K562 (cell line): ENCODE measurements around the gene DGCR8. TPM values are rescaled to one million over a fixed set of nuclear protein-coding genes. Genes with fewer than 3 reads are reported as not detected.

Experiments
- ATAC-seq: fragments of 200-7000 bp; cut with Tn5 transposase; 3 replicates; pipeline ENCODE4 v1.9.1; 2020; ENCODE audit warnings: moderate library complexity
- BruUV-seq: library from RNA; stranded (reverse); fragments of 400-500 nt; replicated peaks from 2 replicates; lab custom pipeline; 2021; lab: Mats Ljungman, UMichigan
- CTCF ChIA-PET: fragments of 300-600 bp; formaldehyde crosslinking; extraction: SDS; loops from one replicate; lab custom pipeline; 2021; ENCODE audit warnings: low intra/inter-chr PET ratio; lab: Yijun Ruan, JAX
- POLR2A ChIA-PET: fragments of 300-600, 350-650 bp; sonication (Branson Sonifier 250); formaldehyde crosslinking; extraction: SDS; loops from one replicate; lab custom pipeline; 2021; ENCODE audit warnings: antibody characterized with exemption, inconsistent platforms; lab: Yijun Ruan, JAX
- DNase-seq, 4 experiments: peaks; one replicate each; pipeline versions ENCODE4 v3.0.0 to v3.0.0-alpha.2; 2011 to 2018; ENCODE audit warnings: low spot score in 3 of 4, mixed read lengths in 3 of 4; ENCODE audit errors: extremely low read depth in 1 of 4
- FAIRE-seq: peaks from 2 replicates; lab custom pipeline; 2011; peaks lifted over from hg19 to GRCh38; lab: Jason Lieb, UNC
- H2AFZ ChIP-seq: 2 replicates; pipeline ENCODE4 v1.6.0; 2011; ENCODE audit warnings: low read depth, low read length, control low read depth, inconsistent platforms
- H3K27ac ChIP-seq: fragments of 200-600 bp; 3 replicates; pipeline ENCODE4 v1.8.0; 2011; ENCODE audit warnings: low read depth, mild to moderate bottlenecking, control low read depth, inconsistent platforms, low read length, moderate library complexity, mixed read lengths; ENCODE audit errors: extremely low read depth
- H3K27me3 ChIP-seq, 2 experiments: fragments of 300-600 bp in 1 of 2; 2 replicates in 1 of 2; 3 replicates in 1 of 2; pipeline versions ENCODE4 v1.6.0 to v1.8.0; 2011; ENCODE audit warnings: inconsistent platforms in 2 of 2, low read length in 2 of 2, mild to moderate bottlenecking in 1 of 2, mixed read lengths in 1 of 2, moderate library complexity in 1 of 2; ENCODE audit not compliant: control insufficient read depth in 2 of 2, insufficient read depth in 2 of 2
- H3K36me3 ChIP-seq: fragments of 300-600 bp; 3 replicates; pipeline ENCODE4 v1.8.0; 2011; ENCODE audit warnings: mild to moderate bottlenecking, low read length, inconsistent platforms; ENCODE audit not compliant: control insufficient read depth, insufficient read depth
- H3K4me1 ChIP-seq, 2 experiments: fragments of 200-600 bp in 1 of 2; replicated peaks in 1 of 2; 2 replicates in 1 of 2; 3 replicates in 1 of 2; pipeline versions ENCODE4 v1.5.1 to v1.8.0; 2011; ENCODE audit warnings: inconsistent platforms in 2 of 2, low read length in 2 of 2, mild to moderate bottlenecking in 1 of 2, mixed read lengths in 1 of 2, moderate library complexity in 1 of 2; ENCODE audit not compliant: control insufficient read depth in 2 of 2, insufficient read depth in 2 of 2
- H3K4me2 ChIP-seq: 2 replicates; pipeline ENCODE4 v1.6.1; 2011; ENCODE audit warnings: low read length, control low read depth, inconsistent platforms, mixed read lengths; ENCODE audit not compliant: insufficient read depth
- H3K4me3 ChIP-seq: fragments of 200-600 bp; sonication (generic), shearing (Covaris generic); 2 replicates; pipeline ENCODE4 v1.5.1; 2016; ENCODE audit warnings: control low read depth, inconsistent platforms
- H3K79me2 ChIP-seq: fragments of 200-600 bp; 3 replicates; pipeline ENCODE4 v1.8.0; 2011; ENCODE audit warnings: low read length, inconsistent platforms; ENCODE audit not compliant: control insufficient read depth, insufficient read depth
- H3K9ac ChIP-seq, 2 experiments: 2 replicates each; pipeline versions ENCODE4 v1.6.0 to v1.6.1; 2011; ENCODE audit warnings: low read depth in 2 of 2, low read length in 2 of 2, control low read depth in 1 of 2, inconsistent platforms in 1 of 2, mild to moderate bottlenecking in 1 of 2, mixed read lengths in 1 of 2; ENCODE audit not compliant: insufficient read depth in 1 of 2
- H3K9me1 ChIP-seq: one replicate; pipeline ENCODE4 v1.6.0; 2011; ENCODE audit warnings: inconsistent platforms, mild to moderate bottlenecking, low read length, moderate library complexity; ENCODE audit not compliant: control insufficient read depth, insufficient read depth
- H3K9me3 ChIP-seq: replicated peaks from 2 replicates; pipeline ENCODE4 v1.5.1; 2011; ENCODE audit warnings: low read depth, low read length, inconsistent platforms; ENCODE audit not compliant: control insufficient read depth, insufficient read depth
- H4K20me1 ChIP-seq: replicated peaks from 2 replicates; pipeline ENCODE4 v1.6.1; 2011; ENCODE audit warnings: low read length, inconsistent platforms, mixed read lengths; ENCODE audit not compliant: control insufficient read depth, insufficient read depth
- ELF2 ChIP-seq: fragments of 250-450 bp; sonication (Bioruptor Pico); IDR thresholded peaks from 2 replicates; pipeline ENCODE4 v1.5.0; 2021; ENCODE audit warnings: mild to moderate bottlenecking
- HMG20A ChIP-seq: fragments of 450-650 bp; formaldehyde crosslinking; conservative IDR thresholded peaks from 2 replicates; pipeline ENCODE4 v1.4.0; 2020; ENCODE audit warnings: mild to moderate bottlenecking, mixed read lengths
- HSF4 ChIP-seq: fragments of 250-450 bp; sonication (Bioruptor Pico); IDR thresholded peaks from 2 replicates; pipeline ENCODE4 v2.1.2; 2022; ENCODE audit warnings: mild to moderate bottlenecking, moderate library complexity, borderline replicate concordance
- KAT8 ChIP-seq: fragments of 450-650 bp; IDR thresholded peaks from 2 replicates; pipeline ENCODE4 v1.6.1; 2016; ENCODE audit warnings: low read depth, mild to moderate bottlenecking
- PHB2 ChIP-seq: fragments of 450-650 bp; IDR thresholded peaks from 2 replicates; pipeline ENCODE4 v1.6.1; 2017; ENCODE audit warnings: low read depth
- PYGO2 ChIP-seq: fragments of 450-650 bp; IDR thresholded peaks from 2 replicates; pipeline ENCODE4 v1.6.1; 2016; ENCODE audit warnings: mild to moderate bottlenecking, missing genetic modification characterization, moderate library complexity, missing compliant biosample characterization
- WGBS: fragments of 100-300 bp; shearing (Covaris generic); methylation state at CpG from one replicate; pipeline ENCODE4 v1.1.6; 2016; ENCODE audit warnings: low coverage, mixed read lengths; ENCODE audit not compliant: insufficient coverage; ENCODE audit errors: missing lambda C conversion rate; 5-methylcytosine and 5-hydroxymethylcytosine counted together
- in situ Hi-C: fragments of 300-500 bp; cut with MboI; formaldehyde crosslinking; loops from 4 replicates; pipeline ENCODE4 v1.15.0; 2018; ENCODE audit warnings: inconsistent platforms, mixed read lengths
- intact Hi-C: fragments of 100-400 bp; cut with micrococcal nuclease; formaldehyde crosslinking; loops from 2 replicates; pipeline ENCODE4 v1.14.2; 2022
- polyA plus RNA-seq, 8 experiments: library from polyadenylated mRNA; depleted of rRNA in 4 of 8; stranded (reverse) in 5 of 8; unstranded in 3 of 8; fragments of >200 nt; fragmentation: Nextera tagmentation in 2 of 8; fragmentation: Illumina TruSeq in 1 of 8; extraction: Ambion mirVana in 2 of 8; extraction: Trizol in 1 of 8; gene quantifications; 2 replicates each; pipeline versions ENCODE4 v1.2.1 to v1.2.3, GENCODE V29; 2011 to 2014; ENCODE audit warnings: inconsistent platforms in 1 of 8, missing spikeins in 1 of 8
- total RNA-seq, 7 experiments: library from RNA; depleted of rRNA in 6 of 7; stranded (reverse); fragments of >200 nt in 6 of 7; fragmentation: Illumina TruSeq in 2 of 7; extraction: Trizol in 2 of 7; gene quantifications; 2 replicates each; pipeline versions ENCODE4 v1.2.1 to v1.2.3, GENCODE V29; 2011 to 2021; ENCODE audit warnings: low replicate concordance in 1 of 7
- TF ChIP-seq, protein P1 (sequence below), 2 experiments: fragments of 450-650 bp in 1 of 2; sonication (generic) in 1 of 2; formaldehyde crosslinking in 1 of 2; IDR thresholded peaks in 1 of 2; conservative IDR thresholded peaks in 1 of 2; 2 replicates each; pipeline versions ENCODE4 v1.6.1 to v1.8.1; 2016 to 2023; ENCODE audit warnings: mild to moderate bottlenecking in 2 of 2, moderate library complexity in 2 of 2, inconsistent platforms in 1 of 2, missing genetic modification reagents in 1 of 2
- TF ChIP-seq, protein P2 (sequence below): sonication (generic); IDR thresholded peaks from 2 replicates; pipeline ENCODE4 v1.6.1; 2016
- TF ChIP-seq, protein P3 (sequence below), 2 experiments: fragments of 150-350 bp in 1 of 2; IDR thresholded peaks; 2 replicates each; pipeline ENCODE4 v1.6.1; 2012 to 2016; ENCODE audit warnings: low read depth in 2 of 2, low read length in 2 of 2, mild to moderate bottlenecking in 1 of 2, moderate library complexity in 1 of 2
- TF ChIP-seq, protein P4 (sequence below): fragments of 450-650 bp; formaldehyde crosslinking; conservative IDR thresholded peaks from 2 replicates; pipeline ENCODE4 v1.4.0; 2022; ENCODE audit warnings: mild to moderate bottlenecking, missing genetic modification characterization
- TF ChIP-seq, protein P5 (sequence below): fragments of 450-650 bp; IDR thresholded peaks from one replicate; pipeline ENCODE4 v1.6.1; 2018; ENCODE audit warnings: mild to moderate bottlenecking, moderate library complexity; ENCODE audit not compliant: partially characterized antibody

The DGCR8 gene
- total and polyA plus RNA-seq, 9 of the 15 experiments (the other 6 are each of a cell fraction or from before 2014, with no cell fraction given) = 5.9 to 144 (median 80.1) TPM

DNA sequence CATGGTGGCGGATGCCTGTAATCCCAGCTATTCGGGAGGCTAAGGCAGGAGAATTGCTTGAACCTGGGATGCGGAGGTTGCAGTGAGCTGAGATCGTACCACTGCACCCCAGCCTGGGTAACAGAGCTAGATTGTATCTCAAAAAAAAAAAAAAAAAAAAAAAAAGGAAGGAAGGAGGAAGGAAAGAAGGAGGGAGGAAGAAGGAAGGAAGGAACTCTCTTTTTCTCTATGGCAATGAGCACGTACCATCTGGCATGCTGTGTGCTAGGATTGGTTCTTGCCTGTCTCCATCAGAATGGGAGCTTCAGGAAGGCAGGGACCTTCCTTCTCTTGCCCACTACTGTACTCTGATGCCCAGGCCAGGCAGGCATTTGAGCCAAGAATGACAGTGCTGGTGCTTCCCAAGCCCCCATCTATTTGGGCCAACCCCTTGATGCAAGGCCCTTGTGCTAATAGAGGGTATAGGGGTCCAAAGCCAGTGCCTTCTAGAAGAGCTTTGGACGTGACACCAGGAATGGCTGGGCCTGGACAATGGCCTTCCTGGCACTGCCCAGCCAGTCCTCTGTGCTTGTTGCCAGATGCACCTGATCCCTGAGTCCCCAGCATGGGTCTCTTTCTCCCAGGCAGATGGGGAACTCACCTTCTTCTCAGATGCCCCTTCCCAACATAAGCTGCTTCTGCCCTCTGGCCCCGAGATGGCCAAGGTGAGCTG lies 10.6 kb upstream of the DGCR8 start:
- Histone ChIP-seq H3K27me3 (no peaks in the 10 kb centered on the region), H3K36me3 (peaks cover 6% of the 10 kb centered on the region; the same call in 2 of the 3 replicates), H3K9me3 (no peaks in the 10 kb centered on the region), H3K9me1 (no peaks in the 10 kb centered on the region), H3K4me3 (no peak overlapping the region), H3K4me1 (peaks cover 32 to 39% of the 10 kb centered on the region in 2 experiments), H3K4me2 (no peak overlapping the region), H3K79me2 (no peaks in the 10 kb centered on the region), H4K20me1 (0 out of 2 replicates have a peak, but pooled peaks cover 5% of the 10 kb centered on the region), H3K27ac (no peak overlapping the region), H3K9ac (peak overlapping the region in 1 of 2 experiments; percentile 82; a peak in 2 of 4 replicates), H2AFZ (no peak overlapping the region)
- ATAC-seq = no peak
- in situ Hi-C loops = no loop called here
- intact Hi-C loops = no loop called here
- DNase-seq = no peak
- ChIA-PET CTCF (no interaction called here), POLR2A (interaction anchor here (0.5 to 7.0 kb wide), 16 partner anchors 9 to 822 kb away, joined by 3 to 77 read pairs (median 4); partner anchors contain the start of gene DGCR8)
- 91% methylated on average over 7 of the region's 7 CpGs for WGBS
- no TSS peak for BruUV-seq
- FAIRE-seq = no peak
- TF ChIP-seq PHB2 (0 out of 2 replicates have a peak, but pooled peaks have one; percentile 35), PYGO2 (no peak), HSF4 (no peak), KAT8 (no peak), HMG20A (CRISPR knock-in tag) (no peak), ELF2 (CRISPR knock-in tag) (no peak)
- TF ChIP-seq, protein P1, sequence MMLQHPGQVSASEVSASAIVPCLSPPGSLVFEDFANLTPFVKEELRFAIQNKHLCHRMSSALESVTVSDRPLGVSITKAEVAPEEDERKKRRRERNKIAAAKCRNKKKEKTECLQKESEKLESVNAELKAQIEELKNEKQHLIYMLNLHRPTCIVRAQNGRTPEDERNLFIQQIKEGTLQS (IDR thresholded peaks at IDR 0.05) = no peak
- TF ChIP-seq, protein P1 (CRISPR knock-in tag; conservative IDR thresholded peaks at IDR 0.05) = no peak
- TF ChIP-seq, protein P2, sequence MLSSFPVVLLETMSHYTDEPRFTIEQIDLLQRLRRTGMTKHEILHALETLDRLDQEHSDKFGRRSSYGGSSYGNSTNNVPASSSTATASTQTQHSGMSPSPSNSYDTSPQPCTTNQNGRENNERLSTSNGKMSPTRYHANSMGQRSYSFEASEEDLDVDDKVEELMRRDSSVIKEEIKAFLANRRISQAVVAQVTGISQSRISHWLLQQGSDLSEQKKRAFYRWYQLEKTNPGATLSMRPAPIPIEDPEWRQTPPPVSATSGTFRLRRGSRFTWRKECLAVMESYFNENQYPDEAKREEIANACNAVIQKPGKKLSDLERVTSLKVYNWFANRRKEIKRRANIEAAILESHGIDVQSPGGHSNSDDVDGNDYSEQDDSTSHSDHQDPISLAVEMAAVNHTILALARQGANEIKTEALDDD = no peak
- TF ChIP-seq, protein P3, sequence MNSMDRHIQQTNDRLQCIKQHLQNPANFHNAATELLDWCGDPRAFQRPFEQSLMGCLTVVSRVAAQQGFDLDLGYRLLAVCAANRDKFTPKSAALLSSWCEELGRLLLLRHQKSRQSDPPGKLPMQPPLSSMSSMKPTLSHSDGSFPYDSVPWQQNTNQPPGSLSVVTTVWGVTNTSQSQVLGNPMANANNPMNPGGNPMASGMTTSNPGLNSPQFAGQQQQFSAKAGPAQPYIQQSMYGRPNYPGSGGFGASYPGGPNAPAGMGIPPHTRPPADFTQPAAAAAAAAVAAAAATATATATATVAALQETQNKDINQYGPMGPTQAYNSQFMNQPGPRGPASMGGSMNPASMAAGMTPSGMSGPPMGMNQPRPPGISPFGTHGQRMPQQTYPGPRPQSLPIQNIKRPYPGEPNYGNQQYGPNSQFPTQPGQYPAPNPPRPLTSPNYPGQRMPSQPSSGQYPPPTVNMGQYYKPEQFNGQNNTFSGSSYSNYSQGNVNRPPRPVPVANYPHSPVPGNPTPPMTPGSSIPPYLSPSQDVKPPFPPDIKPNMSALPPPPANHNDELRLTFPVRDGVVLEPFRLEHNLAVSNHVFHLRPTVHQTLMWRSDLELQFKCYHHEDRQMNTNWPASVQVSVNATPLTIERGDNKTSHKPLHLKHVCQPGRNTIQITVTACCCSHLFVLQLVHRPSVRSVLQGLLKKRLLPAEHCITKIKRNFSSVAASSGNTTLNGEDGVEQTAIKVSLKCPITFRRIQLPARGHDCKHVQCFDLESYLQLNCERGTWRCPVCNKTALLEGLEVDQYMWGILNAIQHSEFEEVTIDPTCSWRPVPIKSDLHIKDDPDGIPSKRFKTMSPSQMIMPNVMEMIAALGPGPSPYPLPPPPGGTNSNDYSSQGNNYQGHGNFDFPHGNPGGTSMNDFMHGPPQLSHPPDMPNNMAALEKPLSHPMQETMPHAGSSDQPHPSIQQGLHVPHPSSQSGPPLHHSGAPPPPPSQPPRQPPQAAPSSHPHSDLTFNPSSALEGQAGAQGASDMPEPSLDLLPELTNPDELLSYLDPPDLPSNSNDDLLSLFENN (IDR thresholded peaks at IDR 0.05; ENCODE audit: low read depth in 2 of 2, low read length in 2 of 2) = no peak
- TF ChIP-seq, protein P4, sequence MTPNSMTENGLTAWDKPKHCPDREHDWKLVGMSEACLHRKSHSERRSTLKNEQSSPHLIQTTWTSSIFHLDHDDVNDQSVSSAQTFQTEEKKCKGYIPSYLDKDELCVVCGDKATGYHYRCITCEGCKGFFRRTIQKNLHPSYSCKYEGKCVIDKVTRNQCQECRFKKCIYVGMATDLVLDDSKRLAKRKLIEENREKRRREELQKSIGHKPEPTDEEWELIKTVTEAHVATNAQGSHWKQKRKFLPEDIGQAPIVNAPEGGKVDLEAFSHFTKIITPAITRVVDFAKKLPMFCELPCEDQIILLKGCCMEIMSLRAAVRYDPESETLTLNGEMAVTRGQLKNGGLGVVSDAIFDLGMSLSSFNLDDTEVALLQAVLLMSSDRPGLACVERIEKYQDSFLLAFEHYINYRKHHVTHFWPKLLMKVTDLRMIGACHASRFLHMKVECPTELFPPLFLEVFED (CRISPR knock-in tag) = no peak
- TF ChIP-seq, protein P5, sequence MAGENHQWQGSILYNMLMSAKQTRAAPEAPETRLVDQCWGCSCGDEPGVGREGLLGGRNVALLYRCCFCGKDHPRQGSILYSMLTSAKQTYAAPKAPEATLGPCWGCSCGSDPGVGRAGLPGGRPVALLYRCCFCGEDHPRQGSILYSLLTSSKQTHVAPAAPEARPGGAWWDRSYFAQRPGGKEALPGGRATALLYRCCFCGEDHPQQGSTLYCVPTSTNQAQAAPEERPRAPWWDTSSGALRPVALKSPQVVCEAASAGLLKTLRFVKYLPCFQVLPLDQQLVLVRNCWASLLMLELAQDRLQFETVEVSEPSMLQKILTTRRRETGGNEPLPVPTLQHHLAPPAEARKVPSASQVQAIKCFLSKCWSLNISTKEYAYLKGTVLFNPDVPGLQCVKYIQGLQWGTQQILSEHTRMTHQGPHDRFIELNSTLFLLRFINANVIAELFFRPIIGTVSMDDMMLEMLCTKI = no peak
